Endodermal cell (in vitro differentiated cells): ENCODE data around the gene ADIG. TPM values are rescaled to one million over a fixed set of nuclear protein-coding genes. Genes with fewer than 3 reads are reported as not detected.
"Not testable (repeated sequence)": the region's sequence is repeated elsewhere in the genome, so short reads cannot be mapped to it uniquely, and the experiment has no call there.

Experiments
- DNase-seq: peaks from one replicate; pipeline ENCODE4 v3.0.0-alpha.2; 2017
- H3K27ac ChIP-seq: 2 replicates; pipeline ENCODE4 v1.5.1; 2013; ENCODE audit warnings: mild to moderate bottlenecking, low read depth, low read length, moderate library complexity
- H3K27me3 ChIP-seq: 2 replicates; pipeline ENCODE4 v1.6.1; 2013; ENCODE audit warnings: mild to moderate bottlenecking, low read length, moderate library complexity; ENCODE audit not compliant: insufficient read depth, control insufficient read depth, poor library complexity, severe bottlenecking
- H3K36me3 ChIP-seq: 2 replicates; pipeline ENCODE4 v1.7.0; 2013; ENCODE audit warnings: mild to moderate bottlenecking, low read length, moderate library complexity; ENCODE audit not compliant: control insufficient read depth, insufficient read depth
- H3K4me1 ChIP-seq: one replicate; pipeline ENCODE4 v1.7.0; 2013; ENCODE audit warnings: low read length; ENCODE audit not compliant: control insufficient read depth, insufficient read depth
- H3K4me3 ChIP-seq: 2 replicates; pipeline ENCODE4 v1.5.1; 2013; ENCODE audit warnings: mild to moderate bottlenecking, low read length, moderate library complexity
- H3K9ac ChIP-seq: 2 replicates; pipeline ENCODE4 v1.6.1; 2013; ENCODE audit warnings: mild to moderate bottlenecking, low read length, moderate library complexity; ENCODE audit not compliant: poor library complexity, severe bottlenecking; ENCODE audit errors: extremely low read depth
- H3K9me3 ChIP-seq: 2 replicates; pipeline ENCODE4 v1.6.1; 2013; ENCODE audit warnings: mild to moderate bottlenecking, low read length, moderate library complexity; ENCODE audit not compliant: control insufficient read depth
- H3K27ac Mint-ChIP-seq: 2 replicates; pipeline ENCODE4 v1.8.0; 2020; ENCODE audit warnings: mixed read lengths
- H3K27me3 Mint-ChIP-seq: 2 replicates; pipeline ENCODE4 v1.8.0; 2021; ENCODE audit warnings: mild to moderate bottlenecking, mixed read lengths; ENCODE audit not compliant: insufficient read depth
- H3K36me3 Mint-ChIP-seq: 2 replicates; pipeline ENCODE4 v1.8.0; 2020; ENCODE audit warnings: low read depth, mixed read lengths
- H3K4me1 Mint-ChIP-seq: 2 replicates; pipeline ENCODE4 v1.8.0; 2020; ENCODE audit warnings: mixed read lengths
- H3K4me3 Mint-ChIP-seq: 2 replicates; pipeline ENCODE4 v1.8.0; 2020; ENCODE audit warnings: mild to moderate bottlenecking, moderate library complexity, mixed read lengths
- H3K9me3 Mint-ChIP-seq: 2 replicates; pipeline ENCODE4 v1.8.0; 2020; ENCODE audit warnings: mild to moderate bottlenecking, mixed read lengths
- WGBS, 2 experiments: methylation state at CpG; one replicate each; pipeline versions ENCODE4 v1.1.5 to v1.1.7; 2013; ENCODE audit warnings: missing lambda C conversion rate in 2 of 2, mixed read lengths in 1 of 2; ENCODE audit not compliant: insufficient coverage in 1 of 2, insufficient read length in 1 of 2; 5-methylcytosine and 5-hydroxymethylcytosine counted together
- total RNA-seq, 2 donors: library from RNA; stranded (reverse); fragmentation: NEBNext Ultra II Directional in 1 of 2; extraction: Animal tissue kit (Norgen Biotek cat#: 25700) in 1 of 2; gene quantifications; 2 replicates in 1 of 2; 3 replicates in 1 of 2; pipeline ENCODE4 v1.2.1, GENCODE V29; 2021
- TF ChIP-seq, protein P1 (sequence below): fragments of 200-600 bp; sonication (generic); conservative IDR thresholded peaks from 2 replicates; pipeline ENCODE4 v1.5.0; 2021; ENCODE audit warnings: antibody characterized with exemption, mild to moderate bottlenecking

The ADIG gene
- total RNA-seq, 2 donors from 2014 or later, result not detected

- H3K9ac ChIP-seq, H3K27me3 Mint-ChIP-seq, H3K36me3 ChIP-seq, H3K9me3 ChIP-seq, H3K4me3 ChIP-seq, H3K27ac ChIP-seq, H3K4me3 Mint-ChIP-seq, H3K36me3 Mint-ChIP-seq, H3K27ac Mint-ChIP-seq, H3K27me3 ChIP-seq: not testable (repeated sequence)
- peaks cover 17% of the 10 kb centered on the region for H3K9me3 Mint-ChIP-seq
- 92 to 94% methylated on average over 11 to 12 of the region's 12 CpGs for WGBS, 2 experiments
- H3K4me1 Mint-ChIP-seq, result peaks cover 16% of the 10 kb centered on the region
- peak; percentile 35 for DNase-seq
- peaks cover 12% of the 10 kb centered on the region for H3K4me1 ChIP-seq
Observed at GRCh38 chr20:38594281-38594680, 13.3 kb downstream of the ADIG start.

DNA sequence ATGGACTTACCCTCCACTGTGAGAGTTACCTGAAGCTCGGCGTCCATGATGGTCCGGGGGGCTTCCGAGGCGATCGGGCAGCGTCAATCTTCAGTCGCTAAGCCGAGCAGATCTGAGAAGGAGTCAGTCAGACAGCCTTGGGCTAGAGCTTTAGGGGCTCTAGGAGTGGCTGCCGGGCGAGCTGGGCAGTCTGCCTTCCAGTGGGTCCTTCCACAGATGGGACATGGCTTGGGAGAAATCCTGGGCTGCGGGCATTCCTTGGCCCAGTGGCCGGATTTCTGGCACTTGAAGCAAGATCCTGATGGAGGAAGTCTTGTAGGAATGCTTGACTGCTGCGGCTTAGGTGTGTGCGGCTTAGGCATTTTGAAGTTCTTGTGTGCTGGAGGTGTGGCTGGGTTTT, 14.9 kb downstream of the ADIG start:
- H3K27ac ChIP-seq, H3K27me3 ChIP-seq, H3K27me3 Mint-ChIP-seq, H3K27ac Mint-ChIP-seq, H3K9ac ChIP-seq, H3K36me3 Mint-ChIP-seq, H3K36me3 ChIP-seq, H3K9me3 ChIP-seq, H3K4me3 Mint-ChIP-seq: not testable (repeated sequence)
- Histone ChIP-seq H3K4me3 (peak overlapping the region; percentile 71), H3K4me1 (peaks cover 11% of the 10 kb centered on the region)
- peaks cover 25% of the 10 kb centered on the region for H3K4me1 Mint-ChIP-seq
- peaks cover 17% of the 10 kb centered on the region for H3K9me3 Mint-ChIP-seq
- 91 to 95% methylated on average over 4 to 15 of the region's 15 CpGs for WGBS, 2 experiments
- peak; percentile 41 for DNase-seq

DNA sequence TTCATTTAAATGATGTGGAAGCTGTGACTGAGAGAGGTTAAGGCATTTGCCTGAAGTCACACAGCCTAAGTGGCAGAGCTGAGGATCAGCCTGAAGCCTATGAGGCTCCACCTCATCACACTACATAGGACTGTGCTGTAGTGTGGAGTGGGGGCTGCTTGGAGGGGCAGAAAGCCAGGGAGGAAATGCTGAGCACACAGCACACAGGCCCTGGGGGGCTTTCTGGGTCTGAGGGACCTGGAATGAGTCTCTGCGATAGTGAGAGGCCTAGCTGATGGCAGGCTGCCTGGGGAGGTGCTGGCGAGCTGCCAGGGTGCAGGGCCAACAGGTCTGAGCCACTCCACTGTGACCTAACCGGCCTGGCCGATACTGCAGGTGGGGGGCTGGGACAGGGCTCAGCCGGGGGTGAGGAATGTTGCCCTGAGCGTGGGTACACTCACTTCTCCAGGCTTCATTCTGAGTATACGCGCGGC, 18.4 kb downstream of the ADIG start:
- H3K27me3 ChIP-seq, result no peaks in the 10 kb centered on the region
- no peaks in the 10 kb centered on the region for H3K9me3 ChIP-seq
- Mint-ChIP-seq H3K9me3 (peaks cover 17% of the 10 kb centered on the region), H3K4me3 (no peak overlapping the region), H3K4me1 (peaks cover 51% of the 10 kb centered on the region), H3K27me3 (no peaks in the 10 kb centered on the region), H3K27ac (peak overlapping the region; percentile 63), H3K36me3 (no peaks in the 10 kb centered on the region)
- no peaks in the 10 kb centered on the region for H3K36me3 ChIP-seq
- TF ChIP-seq, protein P1, sequence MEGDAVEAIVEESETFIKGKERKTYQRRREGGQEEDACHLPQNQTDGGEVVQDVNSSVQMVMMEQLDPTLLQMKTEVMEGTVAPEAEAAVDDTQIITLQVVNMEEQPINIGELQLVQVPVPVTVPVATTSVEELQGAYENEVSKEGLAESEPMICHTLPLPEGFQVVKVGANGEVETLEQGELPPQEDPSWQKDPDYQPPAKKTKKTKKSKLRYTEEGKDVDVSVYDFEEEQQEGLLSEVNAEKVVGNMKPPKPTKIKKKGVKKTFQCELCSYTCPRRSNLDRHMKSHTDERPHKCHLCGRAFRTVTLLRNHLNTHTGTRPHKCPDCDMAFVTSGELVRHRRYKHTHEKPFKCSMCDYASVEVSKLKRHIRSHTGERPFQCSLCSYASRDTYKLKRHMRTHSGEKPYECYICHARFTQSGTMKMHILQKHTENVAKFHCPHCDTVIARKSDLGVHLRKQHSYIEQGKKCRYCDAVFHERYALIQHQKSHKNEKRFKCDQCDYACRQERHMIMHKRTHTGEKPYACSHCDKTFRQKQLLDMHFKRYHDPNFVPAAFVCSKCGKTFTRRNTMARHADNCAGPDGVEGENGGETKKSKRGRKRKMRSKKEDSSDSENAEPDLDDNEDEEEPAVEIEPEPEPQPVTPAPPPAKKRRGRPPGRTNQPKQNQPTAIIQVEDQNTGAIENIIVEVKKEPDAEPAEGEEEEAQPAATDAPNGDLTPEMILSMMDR, result no peak
- peak; percentile 82 for DNase-seq
- no peak overlapping the region for H3K27ac ChIP-seq
- 83 to 95% methylated on average over 4 to 9 of the region's 9 CpGs for WGBS, 2 experiments
- no peak overlapping the region for H3K4me3 ChIP-seq
- no peak overlapping the region for H3K9ac ChIP-seq
- peaks cover 4% of the 10 kb centered on the region for H3K4me1 ChIP-seq

DNA sequence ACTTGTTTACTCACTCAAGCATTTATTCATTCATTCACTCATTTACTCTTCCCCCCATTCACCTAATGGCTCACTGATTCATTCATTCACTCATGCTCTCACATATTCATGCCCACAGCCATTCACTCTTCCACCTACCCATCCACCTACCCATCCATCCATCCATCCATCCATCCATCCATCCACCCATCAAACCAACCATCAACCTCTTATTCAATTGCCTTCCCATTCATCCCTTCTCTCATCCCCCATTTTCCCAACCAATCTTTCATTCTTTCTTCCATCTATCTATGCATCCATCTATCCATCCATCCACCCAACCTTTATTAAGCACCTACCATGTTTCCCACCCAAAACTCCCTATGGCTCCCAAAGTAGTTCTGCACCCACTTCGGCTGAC, 19.1 kb downstream of the ADIG start:
- 89 to 100% methylated on average over 1 of the region's 1 CpG for WGBS, 2 experiments
- Mint-ChIP-seq H3K27ac (no peak overlapping the region), H3K36me3 (no peaks in the 10 kb centered on the region), H3K27me3 (no peaks in the 10 kb centered on the region), H3K4me1 (peaks cover 55% of the 10 kb centered on the region), H3K9me3 (peaks cover 17% of the 10 kb centered on the region), H3K4me3 (no peak overlapping the region)
- H3K27ac ChIP-seq, result no peak overlapping the region
- H3K4me1 ChIP-seq, result peaks cover 4% of the 10 kb centered on the region
- H3K4me3 ChIP-seq, result no peak overlapping the region
- TF ChIP-seq, protein P1, result no peak
- H3K9me3 ChIP-seq, result no peaks in the 10 kb centered on the region
- DNase-seq, result no peak
- H3K9ac ChIP-seq, result no peak overlapping the region
- H3K27me3 ChIP-seq, result no peaks in the 10 kb centered on the region
- H3K36me3 ChIP-seq, result no peaks in the 10 kb centered on the region
